ENCODE data around the gene ARID5B.

ARID5B gene

DNA sequence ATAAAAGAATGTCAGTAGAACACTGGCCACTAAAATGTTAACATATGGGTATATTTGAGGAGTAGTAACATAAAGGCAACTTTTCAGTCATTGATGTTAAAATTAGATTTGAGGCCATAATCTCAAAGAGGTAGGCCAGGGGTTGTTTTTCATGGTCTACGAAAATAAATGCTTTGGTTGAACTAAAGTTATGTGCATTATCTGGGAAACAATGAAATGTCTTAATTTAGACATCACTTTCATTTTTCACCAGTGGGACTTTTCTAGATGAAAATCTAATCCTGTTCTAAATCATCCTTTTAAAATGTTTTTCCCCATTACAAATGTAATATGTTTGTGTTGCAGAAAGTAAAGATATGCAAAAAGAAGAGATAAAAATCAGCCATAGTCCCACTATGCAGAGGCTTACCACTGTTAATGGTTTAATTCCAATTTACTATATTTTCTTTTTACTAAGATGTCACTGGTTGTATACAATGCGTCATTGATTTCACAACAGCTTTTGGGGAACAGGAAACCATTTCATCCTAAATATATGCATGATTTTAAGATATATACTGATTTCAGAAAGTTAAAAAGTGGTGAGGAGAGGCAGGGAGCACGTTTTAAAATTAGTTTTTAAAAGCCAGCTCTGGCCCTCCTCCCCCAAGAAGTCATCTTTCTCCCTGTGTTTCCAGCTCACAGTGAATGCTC lies 64.3 kb downstream of the ARID5B start:
- no peak overlapping the region for H2AFZ ChIP-seq (ENCODE audit: low read length)
- no peak overlapping the region for H3K4me2 ChIP-seq (ENCODE audit: insufficient read depth, low read length, poor library complexity, severe bottlenecking)
- H3K4ac ChIP-seq (ENCODE audit: low read length): no peak overlapping the region
- H3K18ac ChIP-seq (ENCODE audit: low read length): no peak overlapping the region
- no peak overlapping the region for H2BK15ac ChIP-seq (ENCODE audit: low read length)
- H3K36me3 ChIP-seq (replicated peaks in 1 of 2; ENCODE audit: control insufficient read depth in 2 of 2, insufficient read depth in 2 of 2, low read length in 2 of 2): no peaks in the 10 kb centered on the region
- no peak for DNase-seq (ENCODE audit: low spot score)
- no peaks in the 10 kb centered on the region for H3K9me3 ChIP-seq (replicated peaks in 1 of 2; ENCODE audit: control insufficient read depth in 2 of 2, insufficient read depth in 1 of 2, low read depth in 1 of 2, low read length in 2 of 2)
- no peak overlapping the region for H2AK5ac ChIP-seq (ENCODE audit: low read depth, low read length)
- no peaks in the 10 kb centered on the region for H3K27me3 ChIP-seq (ENCODE audit: control insufficient read depth in 3 of 3, insufficient read depth in 3 of 3, low read depth in 1 of 3, low read length in 3 of 3)
- H3K9ac ChIP-seq (ENCODE audit: low read depth, low read length, poor library complexity): no peak overlapping the region
- no peak overlapping the region for H3K27ac ChIP-seq (replicated peaks; ENCODE audit: low read length)
- no CpG with 5 or more reads among the region's 3 CpGs for WGBS, 2 donors (ENCODE audit: extremely low coverage in 2 of 2, insufficient read length in 2 of 2, insufficient replicate concordance in 1 of 2)
- no peak overlapping the region for H4K8ac ChIP-seq (ENCODE audit: low read depth, low read length)
- no peak overlapping the region for H3K23ac ChIP-seq (ENCODE audit: low read depth, low read length, poor library complexity)
- H2BK120ac ChIP-seq (ENCODE audit: low read depth, low read length): no peak overlapping the region
- no peaks in the 10 kb centered on the region for H3K4me1 ChIP-seq (ENCODE audit: control insufficient read depth in 2 of 2, insufficient read depth in 1 of 2, low read depth in 1 of 2, low read length in 2 of 2)
- H2BK5ac ChIP-seq (ENCODE audit: low read length): no peak overlapping the region
- no peaks in the 10 kb centered on the region for H3K79me1 ChIP-seq (ENCODE audit: low read depth, low read length)
- H3K14ac ChIP-seq (ENCODE audit: low read length): no peak overlapping the region
- H3K4me3 ChIP-seq (ENCODE audit: low read length in 2 of 2): no peak overlapping the region
- H4K91ac ChIP-seq (ENCODE audit: low read depth, low read length, poor library complexity): no peak overlapping the region
- no peak overlapping the region for H2BK12ac ChIP-seq (ENCODE audit: low read length)

DNA sequence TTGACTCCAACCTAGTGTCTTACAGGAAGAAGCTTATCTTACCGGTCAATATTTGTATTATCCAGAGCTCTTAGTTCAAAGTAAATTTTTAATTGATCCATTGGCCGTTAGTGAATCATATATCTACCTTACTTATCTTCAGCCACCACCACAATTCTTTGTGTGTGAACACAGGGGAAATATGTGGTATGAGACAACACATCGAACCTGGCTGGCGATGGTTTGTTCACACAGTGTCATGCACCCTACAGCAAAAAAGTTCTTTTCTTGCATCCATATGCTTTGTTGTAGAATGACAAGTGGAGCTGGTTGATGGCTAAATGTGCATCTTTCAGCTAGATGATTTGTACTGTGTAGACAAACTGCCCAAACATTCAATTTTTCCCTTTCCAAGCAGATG lies 65.8 kb downstream of the ARID5B start:
- no peak for DNase-seq (ENCODE audit: low spot score)
- Histone ChIP-seq H3K23ac (ENCODE audit: low read depth, low read length, poor library complexity) (no peak overlapping the region), H3K36me3 (replicated peaks in 1 of 2; ENCODE audit: control insufficient read depth in 2 of 2, insufficient read depth in 2 of 2, low read length in 2 of 2) (no peaks in the 10 kb centered on the region), H3K4me2 (ENCODE audit: insufficient read depth, low read length, poor library complexity, severe bottlenecking) (no peak overlapping the region), H3K4ac (ENCODE audit: low read length) (no peak overlapping the region), H3K14ac (ENCODE audit: low read length) (no peak overlapping the region), H3K27me3 (ENCODE audit: control insufficient read depth in 3 of 3, insufficient read depth in 3 of 3, low read depth in 1 of 3, low read length in 3 of 3) (no peaks in the 10 kb centered on the region), H3K27ac (replicated peaks; ENCODE audit: low read length) (no peak overlapping the region), H2BK120ac (ENCODE audit: low read depth, low read length) (no peak overlapping the region), H3K9me3 (replicated peaks in 1 of 2; ENCODE audit: control insufficient read depth in 2 of 2, insufficient read depth in 1 of 2, low read depth in 1 of 2, low read length in 2 of 2) (no peaks in the 10 kb centered on the region), H3K4me1 (ENCODE audit: control insufficient read depth in 2 of 2, insufficient read depth in 1 of 2, low read depth in 1 of 2, low read length in 2 of 2) (no peaks in the 10 kb centered on the region), H2BK15ac (ENCODE audit: low read length) (no peak overlapping the region), H3K9ac (ENCODE audit: low read depth, low read length, poor library complexity) (no peak overlapping the region), H2AK5ac (ENCODE audit: low read depth, low read length) (no peak overlapping the region), H3K79me1 (ENCODE audit: low read depth, low read length) (no peaks in the 10 kb centered on the region), H4K8ac (ENCODE audit: low read depth, low read length) (no peak overlapping the region), H2BK5ac (ENCODE audit: low read length) (no peak overlapping the region), H4K91ac (ENCODE audit: low read depth, low read length, poor library complexity) (no peak overlapping the region), H2BK12ac (ENCODE audit: low read length) (no peak overlapping the region), H2AFZ (ENCODE audit: low read length) (no peak overlapping the region), H3K18ac (ENCODE audit: low read length) (no peak overlapping the region), H3K4me3 (ENCODE audit: low read length in 2 of 2) (no peak overlapping the region)
- no CpG with 5 or more reads among the region's 4 CpGs for WGBS, 2 donors (ENCODE audit: extremely low coverage in 2 of 2, insufficient read length in 2 of 2, insufficient replicate concordance in 1 of 2)

GRCh38 chr10:61970182-61971002 lies 68.9 kb downstream of the ARID5B start:
- H3K9ac ChIP-seq (ENCODE audit: low read depth, low read length, poor library complexity): no peak overlapping the region
- H3K18ac ChIP-seq (ENCODE audit: low read length): no peak overlapping the region
- H3K4me1 ChIP-seq (ENCODE audit: control insufficient read depth in 2 of 2, insufficient read depth in 1 of 2, low read depth in 1 of 2, low read length in 2 of 2): no peaks in the 10 kb centered on the region
- H2BK5ac ChIP-seq (ENCODE audit: low read length): no peak overlapping the region
- no peaks in the 10 kb centered on the region for H3K79me1 ChIP-seq (ENCODE audit: low read depth, low read length)
- DNase-seq (ENCODE audit: low spot score): no peak
- H3K4me3 ChIP-seq (ENCODE audit: low read length in 2 of 2): no peak overlapping the region
- H2AFZ ChIP-seq (ENCODE audit: low read length): no peak overlapping the region
- H2BK12ac ChIP-seq (ENCODE audit: low read length): no peak overlapping the region
- H3K4me2 ChIP-seq (ENCODE audit: insufficient read depth, low read length, poor library complexity, severe bottlenecking): no peak overlapping the region
- no peak overlapping the region for H3K4ac ChIP-seq (ENCODE audit: low read length)
- no peak overlapping the region for H4K8ac ChIP-seq (ENCODE audit: low read depth, low read length)
- no CpG with 5 or more reads among the region's 6 CpGs for WGBS, 2 donors (ENCODE audit: extremely low coverage in 2 of 2, insufficient read length in 2 of 2, insufficient replicate concordance in 1 of 2)
- H2BK120ac ChIP-seq (ENCODE audit: low read depth, low read length): no peak overlapping the region
- no peaks in the 10 kb centered on the region for H3K27me3 ChIP-seq (ENCODE audit: control insufficient read depth in 3 of 3, insufficient read depth in 3 of 3, low read depth in 1 of 3, low read length in 3 of 3)
- no peaks in the 10 kb centered on the region for H3K36me3 ChIP-seq (replicated peaks in 1 of 2; ENCODE audit: control insufficient read depth in 2 of 2, insufficient read depth in 2 of 2, low read length in 2 of 2)
- no peak overlapping the region for H3K27ac ChIP-seq (replicated peaks; ENCODE audit: low read length)
- H3K9me3 ChIP-seq (replicated peaks in 1 of 2; ENCODE audit: control insufficient read depth in 2 of 2, insufficient read depth in 1 of 2, low read depth in 1 of 2, low read length in 2 of 2): no peaks in the 10 kb centered on the region
- no peak overlapping the region for H3K23ac ChIP-seq (ENCODE audit: low read depth, low read length, poor library complexity)
- H3K14ac ChIP-seq (ENCODE audit: low read length): no peak overlapping the region
- no peak overlapping the region for H4K91ac ChIP-seq (ENCODE audit: low read depth, low read length, poor library complexity)
- no peak overlapping the region for H2AK5ac ChIP-seq (ENCODE audit: low read depth, low read length)
- no peak overlapping the region for H2BK15ac ChIP-seq (ENCODE audit: low read length)

GRCh38 chr10:61971003-61971325 lies 69.5 kb downstream of the ARID5B start:
- H2BK12ac ChIP-seq (ENCODE audit: low read length): no peak overlapping the region
- H3K4ac ChIP-seq (ENCODE audit: low read length): no peak overlapping the region
- no peaks in the 10 kb centered on the region for H3K27me3 ChIP-seq (ENCODE audit: control insufficient read depth in 3 of 3, insufficient read depth in 3 of 3, low read depth in 1 of 3, low read length in 3 of 3)
- H2BK5ac ChIP-seq (ENCODE audit: low read length): no peak overlapping the region
- no peak overlapping the region for H3K14ac ChIP-seq (ENCODE audit: low read length)
- H2AFZ ChIP-seq (ENCODE audit: low read length): no peak overlapping the region
- no peaks in the 10 kb centered on the region for H3K79me1 ChIP-seq (ENCODE audit: low read depth, low read length)
- no peak overlapping the region for H3K9ac ChIP-seq (ENCODE audit: low read depth, low read length, poor library complexity)
- no peak overlapping the region for H3K27ac ChIP-seq (replicated peaks; ENCODE audit: low read length)
- H3K4me2 ChIP-seq (ENCODE audit: insufficient read depth, low read length, poor library complexity, severe bottlenecking): no peak overlapping the region
- no peaks in the 10 kb centered on the region for H3K9me3 ChIP-seq (replicated peaks in 1 of 2; ENCODE audit: control insufficient read depth in 2 of 2, insufficient read depth in 1 of 2, low read depth in 1 of 2, low read length in 2 of 2)
- H3K18ac ChIP-seq (ENCODE audit: low read length): no peak overlapping the region
- H4K91ac ChIP-seq (ENCODE audit: low read depth, low read length, poor library complexity): no peak overlapping the region
- H2BK15ac ChIP-seq (ENCODE audit: low read length): no peak overlapping the region
- no peak overlapping the region for H3K4me3 ChIP-seq (ENCODE audit: low read length in 2 of 2)
- no peak overlapping the region for H2AK5ac ChIP-seq (ENCODE audit: low read depth, low read length)
- no peak overlapping the region for H4K8ac ChIP-seq (ENCODE audit: low read depth, low read length)
- H3K23ac ChIP-seq (ENCODE audit: low read depth, low read length, poor library complexity): no peak overlapping the region
- H2BK120ac ChIP-seq (ENCODE audit: low read depth, low read length): no peak overlapping the region
- no peak for DNase-seq (ENCODE audit: low spot score)
- no peaks in the 10 kb centered on the region for H3K4me1 ChIP-seq (ENCODE audit: control insufficient read depth in 2 of 2, insufficient read depth in 1 of 2, low read depth in 1 of 2, low read length in 2 of 2)
- no peaks in the 10 kb centered on the region for H3K36me3 ChIP-seq (replicated peaks in 1 of 2; ENCODE audit: control insufficient read depth in 2 of 2, insufficient read depth in 2 of 2, low read length in 2 of 2)
